IMR-90 (cell line): ENCODE measurements around the gene MAP2K5. TPM values are rescaled to one million over a fixed set of nuclear protein-coding genes. Genes with fewer than 3 reads are reported as not detected.

Source experiments
- ATAC-seq: fragments of 200-7000 bp; cut with Tn5 transposase; 2 replicates; pipeline ENCODE4 v1.9.1; 2020; ENCODE audit warnings: low read depth, mild to moderate bottlenecking, moderate library complexity
- BruUV-seq: library from RNA; stranded (reverse); fragments of 400-500 nt; replicated peaks from 2 replicates; lab custom pipeline; 2021; lab: Mats Ljungman, UMichigan
- CTCF ChIA-PET: fragments of 300-600 bp; formaldehyde crosslinking; extraction: SDS; loops from one replicate; lab custom pipeline; 2021; ENCODE audit warnings: antibody characterized with exemption; lab: Yijun Ruan, JAX
- POLR2A ChIA-PET: fragments of 300-600 bp; sonication (Branson Sonifier 250); formaldehyde crosslinking; loops from one replicate; lab custom pipeline; 2022; ENCODE audit warnings: antibody characterized with exemption; ENCODE audit not compliant: unreplicated experiment; lab: Charles Lee
- DNase-seq: peaks from one replicate; pipeline ENCODE4 v3.0.0; 2013
- H2AFZ ChIP-seq: replicated peaks from 2 replicates; pipeline ENCODE3; 2013; ENCODE audit warnings: low read length, mild to moderate bottlenecking; ENCODE audit not compliant: poor library complexity
- H2AK5ac ChIP-seq: 2 replicates; pipeline ENCODE4 v1.6.1; 2013; ENCODE audit warnings: low read depth, low read length, inconsistent platforms
- H2AK9ac ChIP-seq: replicated peaks from 2 replicates; pipeline ENCODE3; 2013; ENCODE audit warnings: mild to moderate bottlenecking, low read depth, low read length, moderate library complexity; ENCODE audit not compliant: poor library complexity
- H2BK120ac ChIP-seq: 2 replicates; pipeline ENCODE4 v1.6.1; 2013; ENCODE audit warnings: low read depth, low read length, inconsistent platforms
- H2BK15ac ChIP-seq: 3 replicates; pipeline ENCODE4 v1.6.1; 2013; ENCODE audit warnings: low read depth, low read length, inconsistent platforms
- H2BK20ac ChIP-seq: 2 replicates; pipeline ENCODE4 v1.6.1; 2013; ENCODE audit warnings: low read depth, mild to moderate bottlenecking, inconsistent platforms, low read length, moderate library complexity
- H2BK5ac ChIP-seq: 2 replicates; pipeline ENCODE4 v1.6.1; 2013; ENCODE audit warnings: mild to moderate bottlenecking, low read depth, low read length, inconsistent platforms; ENCODE audit not compliant: poor library complexity, severe bottlenecking
- H3K14ac ChIP-seq: replicated peaks from 2 replicates; pipeline ENCODE4 v1.6.1; 2013; ENCODE audit warnings: low read depth, low read length, inconsistent platforms
- H3K18ac ChIP-seq: 2 replicates; pipeline ENCODE4 v1.6.1; 2013; ENCODE audit warnings: low read depth, low read length, control low read depth
- H3K23ac ChIP-seq: 2 replicates; pipeline ENCODE4 v1.6.1; 2013; ENCODE audit warnings: low read depth, low read length, inconsistent platforms
- H3K27ac ChIP-seq: 2 replicates; pipeline ENCODE4 v1.5.1; 2013; ENCODE audit warnings: mild to moderate bottlenecking, control low read depth, low read length; ENCODE audit not compliant: insufficient read depth
- H3K27me3 ChIP-seq: 2 replicates; pipeline ENCODE4 v1.6.1; 2013; ENCODE audit warnings: low read length; ENCODE audit not compliant: control insufficient read depth, insufficient read depth
- H3K36me3 ChIP-seq: 2 replicates; pipeline ENCODE4 v1.6.1; 2013; ENCODE audit warnings: low read length, mixed read lengths; ENCODE audit not compliant: control insufficient read depth, insufficient read depth
- H3K4ac ChIP-seq: 2 replicates; pipeline ENCODE4 v1.6.1; 2013; ENCODE audit warnings: low read depth, low read length, inconsistent platforms
- H3K4me1 ChIP-seq: 2 replicates; pipeline ENCODE4 v1.6.1; 2013; ENCODE audit warnings: low read length, mixed read lengths; ENCODE audit not compliant: control insufficient read depth, insufficient read depth
- H3K4me2 ChIP-seq: 2 replicates; pipeline ENCODE4 v1.6.1; 2013; ENCODE audit warnings: low read depth, mild to moderate bottlenecking, control low read depth, low read length, moderate library complexity
- H3K4me3 ChIP-seq: 2 replicates; pipeline ENCODE4 v1.5.1; 2013; ENCODE audit warnings: low read depth, mild to moderate bottlenecking, control low read depth, low read length, moderate library complexity; ENCODE audit not compliant: insufficient read depth
- H3K56ac ChIP-seq: 2 replicates; pipeline ENCODE4 v1.6.1; 2013; ENCODE audit warnings: low read length, inconsistent platforms; ENCODE audit not compliant: insufficient read depth; ENCODE audit errors: extremely low read depth
- H3K79me1 ChIP-seq, 2 experiments: 2 replicates each; pipeline ENCODE4 v1.6.1; 2013; ENCODE audit warnings: low read length in 2 of 2, inconsistent platforms in 1 of 2, low read depth in 1 of 2
- H3K9ac ChIP-seq: 2 replicates; pipeline ENCODE4 v1.6.1; 2013; ENCODE audit warnings: low read depth, low read length, control low read depth
- H3K9me1 ChIP-seq: 2 replicates; pipeline ENCODE4 v1.6.1; 2013; ENCODE audit warnings: low read length, inconsistent platforms; ENCODE audit not compliant: insufficient read depth
- H3K9me3 ChIP-seq: 2 replicates; pipeline ENCODE4 v1.6.1; 2013; ENCODE audit warnings: low read length; ENCODE audit not compliant: control insufficient read depth, insufficient read depth
- H4K20me1 ChIP-seq: 2 replicates; pipeline ENCODE4 v1.6.1; 2013; ENCODE audit warnings: low read length, inconsistent platforms; ENCODE audit not compliant: insufficient read depth
- H4K5ac ChIP-seq: 2 replicates; pipeline ENCODE4 v1.6.1; 2013; ENCODE audit warnings: mild to moderate bottlenecking, low read depth, low read length, control low read depth
- H4K8ac ChIP-seq, 2 experiments: 2 replicates each; pipeline ENCODE4 v1.6.1; 2013; ENCODE audit warnings: low read depth in 2 of 2, low read length in 2 of 2, control low read depth in 1 of 2, inconsistent platforms in 1 of 2
- H4K91ac ChIP-seq: 2 replicates; pipeline ENCODE4 v1.6.1; 2013; ENCODE audit warnings: low read depth, low read length, inconsistent platforms; ENCODE audit not compliant: insufficient read depth
- POLR2A ChIP-seq: IDR thresholded peaks from 2 replicates; pipeline ENCODE4 v1.6.1; 2012; ENCODE audit warnings: mild to moderate bottlenecking, low read depth, low read length
- RAD21 ChIP-seq: IDR thresholded peaks from 2 replicates; pipeline ENCODE4 v1.6.1; 2012; ENCODE audit warnings: low read length, improper control_type of control experiment
- RFX5 ChIP-seq: IDR thresholded peaks from 2 replicates; pipeline ENCODE4 v1.8.0; 2012; ENCODE audit warnings: low read depth, mild to moderate bottlenecking, low read length, moderate library complexity
- WGBS, 2 experiments: methylation state at CpG; one replicate each; pipeline versions ENCODE4 v1.1.5 to v1.1.7; 2013; ENCODE audit warnings: missing lambda C conversion rate in 2 of 2; ENCODE audit not compliant: insufficient read length in 1 of 2; ENCODE audit errors: extremely low coverage in 2 of 2; 5-methylcytosine and 5-hydroxymethylcytosine counted together
- dilution Hi-C: fragments of 300-500 bp; cut with HindIII; formaldehyde crosslinking; loops from one replicate; pipeline ENCODE4 v1.14.3; 2018; ENCODE audit warnings: low sequenced_read_pairs; ENCODE audit not compliant: unreplicated experiment
- in situ Hi-C: fragments of 300-500 bp; cut with MboI; formaldehyde crosslinking; loops from 3 replicates; pipeline ENCODE4 v1.14.3; 2019; ENCODE audit warnings: low sequenced_read_pairs, inconsistent platforms, mixed read lengths
- intact Hi-C: fragments of 100-400 bp; cut with micrococcal nuclease; formaldehyde crosslinking; loops from 2 replicates; pipeline ENCODE4 v1.10.0; 2022
- polyA plus RNA-seq, 3 experiments: library from polyadenylated mRNA; depleted of rRNA; stranded (reverse); fragments of >200 nt; gene quantifications; 2 replicates each; pipeline ENCODE4 v1.2.3, GENCODE V29; 2012; ENCODE audit warnings: low replicate concordance in 1 of 3
- total RNA-seq: library from RNA; depleted of rRNA; stranded (reverse); fragments of >200 nt; gene quantifications from 2 replicates; pipeline ENCODE4 v1.2.3, GENCODE V29; 2012

The MAP2K5 gene
- total and polyA plus RNA-seq, 2 of the 4 experiments (the other 2 are of a cell fraction), result 1.6 to 6.1 TPM

DNA sequence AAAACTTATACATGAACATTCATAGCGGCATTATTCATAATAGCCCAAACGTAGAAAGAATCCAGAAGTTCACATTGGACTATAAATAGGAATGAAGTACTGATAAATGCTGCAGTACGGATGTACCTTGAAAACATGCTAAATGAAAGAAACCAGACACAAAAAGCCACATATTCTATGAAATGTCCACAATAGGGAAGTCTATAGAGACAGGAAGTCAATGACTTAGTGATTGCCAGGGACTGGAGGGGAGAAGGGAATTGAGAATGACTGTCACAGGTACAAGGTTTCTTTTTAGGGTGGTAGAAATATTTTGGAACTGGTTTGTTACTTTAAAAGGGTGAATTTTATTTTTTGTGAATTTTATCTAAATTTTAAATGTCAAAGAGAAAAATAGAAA lies 211.4 kb downstream of the MAP2K5 start:
- no peak overlapping the region for H2BK20ac ChIP-seq
- intact Hi-C loops, result no loop called here
- in situ Hi-C loops, result no loop called here
- BruUV-seq, result no TSS peak
- no CpG with 5 or more reads among the region's 3 CpGs for WGBS, 2 experiments
- no peaks in the 10 kb centered on the region for H3K36me3 ChIP-seq
- no peak overlapping the region for H3K27ac ChIP-seq
- no peak overlapping the region for H2AFZ ChIP-seq
- H3K9me1 ChIP-seq, result no peaks in the 10 kb centered on the region; the same call in 1 of the 2 replicates
- no peak overlapping the region for H3K18ac ChIP-seq
- dilution Hi-C loops, result no loop called here
- no peaks in the 10 kb centered on the region for H3K27me3 ChIP-seq
- no peak overlapping the region for H3K56ac ChIP-seq
- H3K9me3 ChIP-seq, result no peaks in the 10 kb centered on the region
- H3K9ac ChIP-seq, result no peak overlapping the region
- no peak for ATAC-seq
- ChIA-PET POLR2A (no interaction called here), CTCF (no interaction called here)
- no peak for DNase-seq
- no peak overlapping the region for H2AK5ac ChIP-seq
- no peak overlapping the region for H2BK120ac ChIP-seq
- no peak overlapping the region for H3K4ac ChIP-seq
- no peak overlapping the region for H2BK15ac ChIP-seq
- TF ChIP-seq POLR2A (no peak), RAD21 (no peak), RFX5 (no peak)
- H4K91ac ChIP-seq, result no peak overlapping the region
- H3K23ac ChIP-seq, result no peak overlapping the region
- no peaks in the 10 kb centered on the region for H3K4me1 ChIP-seq
- no peak overlapping the region for H3K4me3 ChIP-seq
- H2BK5ac ChIP-seq, result no peak overlapping the region
- H3K4me2 ChIP-seq, result no peak overlapping the region
- no peaks in the 10 kb centered on the region for H4K20me1 ChIP-seq
- no peak overlapping the region for H4K5ac ChIP-seq
- no peak overlapping the region for H4K8ac ChIP-seq
- no peak overlapping the region for H2AK9ac ChIP-seq
- no peak overlapping the region for H3K14ac ChIP-seq
- no peaks in the 10 kb centered on the region for H3K79me1 ChIP-seq
